Effector memory CD4-positive, alpha-beta T cell (primary cell): ENCODE measurements around the gene NXF1.
A peak's percentile ranks its signal among the peaks of the same experiment; 100 is the strongest.

Source experiments
- DNase-seq, 3 donors: peaks; one replicate each; pipeline ENCODE4 v3.0.0-alpha.2; 2020
- H3K27ac ChIP-seq: 2 replicates; pipeline ENCODE4 v1.7.0; 2013; ENCODE audit warnings: mild to moderate bottlenecking, low read length, moderate library complexity; ENCODE audit not compliant: insufficient read depth, poor library complexity, severe bottlenecking
- H3K27me3 ChIP-seq: replicated peaks from 2 replicates; pipeline ENCODE4 v1.7.0; 2013; ENCODE audit warnings: mild to moderate bottlenecking, low read length; ENCODE audit not compliant: insufficient read depth, control insufficient read depth, poor library complexity, severe bottlenecking
- H3K36me3 ChIP-seq: 2 replicates; pipeline ENCODE4 v1.7.0; 2013; ENCODE audit warnings: mild to moderate bottlenecking, low read length, moderate library complexity; ENCODE audit not compliant: control insufficient read depth, insufficient read depth
- H3K4me1 ChIP-seq: 2 replicates; pipeline ENCODE4 v1.7.0; 2013; ENCODE audit warnings: low read length, mild to moderate bottlenecking; ENCODE audit not compliant: control insufficient read depth, insufficient read depth, poor library complexity, severe bottlenecking
- H3K4me3 ChIP-seq: 2 replicates; pipeline ENCODE4 v1.7.0; 2013; ENCODE audit warnings: low read length, low read depth, mild to moderate bottlenecking; ENCODE audit not compliant: insufficient read depth, poor library complexity, severe bottlenecking
- H3K9me3 ChIP-seq: 2 replicates; pipeline ENCODE4 v1.7.0; 2013; ENCODE audit warnings: mild to moderate bottlenecking, low read length, moderate library complexity; ENCODE audit not compliant: control insufficient read depth

Gene NXF1

DNA sequence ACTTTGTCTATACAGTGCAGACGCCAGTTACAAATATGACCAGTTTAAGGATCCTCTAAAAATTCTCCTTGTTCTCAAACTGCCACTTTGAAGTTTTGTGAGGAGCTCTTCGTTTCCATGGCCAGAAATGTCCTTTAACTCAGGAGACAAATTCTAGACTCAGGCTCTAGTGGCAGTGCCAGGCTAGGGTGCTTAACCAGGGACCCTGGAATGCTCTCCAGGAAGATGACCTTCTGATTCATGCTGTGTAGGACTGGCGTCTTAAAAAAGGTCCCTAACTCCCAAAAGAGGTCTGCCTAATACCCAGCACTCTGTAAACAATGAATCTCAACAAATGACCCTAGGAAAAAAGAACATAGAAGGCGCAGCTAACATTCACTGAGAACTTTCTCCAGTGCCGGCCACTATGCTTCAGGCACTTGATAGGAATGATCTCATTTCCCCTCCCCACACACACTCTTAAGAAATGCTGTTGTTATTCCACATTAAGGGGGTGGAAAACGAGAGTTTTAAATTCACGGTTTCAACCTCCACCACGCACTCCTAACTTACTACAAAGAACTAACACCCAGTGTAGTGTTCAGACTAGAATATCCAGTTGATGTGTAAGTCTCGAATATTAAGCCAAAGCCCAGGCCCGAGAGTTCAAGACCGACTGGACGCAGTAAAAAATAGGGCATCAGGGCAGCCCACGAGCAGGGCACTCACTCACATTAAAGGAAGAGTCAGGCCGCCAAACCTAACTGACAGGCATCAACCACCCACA lies 747 bp downstream of the NXF1 start:
- no peak for DNase-seq
- peaks cover 41% of the 10 kb centered on the region for H3K36me3 ChIP-seq
- H3K27ac ChIP-seq, result peak overlapping the region; percentile 81
- H3K27me3 ChIP-seq, result no peaks in the 10 kb centered on the region
- H3K4me1 ChIP-seq, result peaks cover 15% of the 10 kb centered on the region
- H3K4me3 ChIP-seq, result peak overlapping the region; percentile 63
- no peaks in the 10 kb centered on the region for H3K9me3 ChIP-seq

DNA sequence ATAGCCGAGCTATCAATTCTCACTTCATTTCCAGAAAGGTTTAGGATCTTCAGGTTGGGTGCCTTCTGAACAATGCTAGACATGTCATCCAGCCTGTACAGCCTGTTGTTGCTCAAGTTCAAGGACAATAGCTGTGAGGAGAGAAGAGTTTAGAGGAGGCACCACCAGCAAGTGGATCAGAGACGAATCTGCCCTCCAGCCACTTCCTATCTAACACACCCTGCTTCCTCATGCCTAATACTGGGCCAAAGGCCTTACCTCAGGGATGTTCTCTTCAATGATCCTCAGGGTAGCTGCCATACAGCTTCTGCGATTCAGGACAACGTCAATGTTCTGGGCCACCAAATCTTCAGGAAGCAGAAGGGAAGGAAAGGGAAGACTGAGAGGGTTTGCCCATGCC lies 4.2 kb downstream of the NXF1 start:
- Histone ChIP-seq H3K4me1 (peaks cover 12% of the 10 kb centered on the region), H3K4me3 (no peak overlapping the region), H3K9me3 (no peaks in the 10 kb centered on the region), H3K27ac (no peak overlapping the region), H3K27me3 (no peaks in the 10 kb centered on the region), H3K36me3 (peaks cover 72% of the 10 kb centered on the region)
- no peak for DNase-seq

DNA sequence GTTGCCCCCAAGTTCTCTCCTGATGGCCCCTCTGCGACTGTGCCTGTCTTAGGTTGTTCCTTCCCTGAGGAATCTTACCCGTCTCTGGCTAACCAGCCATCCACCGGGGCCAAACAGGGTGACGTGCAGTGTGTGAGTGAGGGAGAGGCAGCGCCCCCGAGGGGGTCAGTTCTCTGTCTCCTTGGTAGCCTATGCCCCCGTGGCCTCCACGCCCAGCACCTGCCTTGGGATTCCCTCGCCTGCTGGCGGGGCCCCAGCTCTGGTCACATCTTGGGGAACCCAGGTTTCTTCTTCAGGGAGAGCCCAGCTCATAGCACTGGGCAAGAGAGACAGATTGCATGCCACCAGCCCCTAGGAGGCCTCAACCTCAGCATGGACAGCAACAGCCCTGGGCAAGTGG lies 5.8 kb downstream of the NXF1 start:
- Histone ChIP-seq H3K27me3 (no peaks in the 10 kb centered on the region), H3K36me3 (peaks cover 87% of the 10 kb centered on the region), H3K27ac (no peak overlapping the region), H3K4me3 (no peak overlapping the region), H3K4me1 (peaks cover 8% of the 10 kb centered on the region), H3K9me3 (no peaks in the 10 kb centered on the region)
- DNase-seq, result no peak

- H3K4me3 ChIP-seq, result no peak overlapping the region
- DNase-seq, result no peak
- H3K27me3 ChIP-seq, result no peaks in the 10 kb centered on the region
- H3K27ac ChIP-seq, result no peak overlapping the region
- H3K9me3 ChIP-seq, result no peaks in the 10 kb centered on the region
- H3K36me3 ChIP-seq, result peaks cover 71% of the 10 kb centered on the region
- peaks cover 11% of the 10 kb centered on the region for H3K4me1 ChIP-seq
These were observed 9.0 kb downstream of the NXF1 start for GRCh38 chr11:62796281-62796680.

GRCh38 chr11:62794201-62794775 lies 11.0 kb downstream of the NXF1 start:
- peaks cover 60% of the 10 kb centered on the region for H3K36me3 ChIP-seq
- no peak for DNase-seq
- H3K9me3 ChIP-seq, result no peaks in the 10 kb centered on the region

DNA sequence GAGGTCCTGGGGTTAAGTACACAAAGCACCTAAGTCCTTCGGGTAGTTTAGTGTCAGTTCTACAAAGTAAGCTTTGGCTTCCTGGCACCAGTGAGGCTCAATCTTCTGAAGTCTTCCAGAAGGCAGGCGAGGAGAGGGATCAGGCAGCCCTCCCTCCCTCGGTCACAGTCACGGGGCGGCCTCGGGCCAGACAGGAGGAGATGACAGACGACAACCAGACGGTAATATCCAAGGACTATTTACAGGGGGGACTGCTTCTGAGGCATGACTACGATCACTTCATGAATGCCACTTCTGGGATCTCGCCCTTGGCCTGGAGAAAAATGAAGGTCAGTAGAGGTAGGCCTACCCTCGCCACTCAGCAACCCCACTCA lies 13.1 kb downstream of the NXF1 start:
- Histone ChIP-seq H3K27ac (peak overlapping the region; percentile 80), H3K4me3 (peak overlapping the region; percentile 90)

More at GRCh38 chr11:62794201-62794775, 11.0 kb downstream of the NXF1 start:
- Histone ChIP-seq H3K4me1 (peaks cover 26% of the 10 kb centered on the region), H3K4me3 (no peak overlapping the region), H3K27ac (no peak overlapping the region), H3K27me3 (no peaks in the 10 kb centered on the region)

DNA sequence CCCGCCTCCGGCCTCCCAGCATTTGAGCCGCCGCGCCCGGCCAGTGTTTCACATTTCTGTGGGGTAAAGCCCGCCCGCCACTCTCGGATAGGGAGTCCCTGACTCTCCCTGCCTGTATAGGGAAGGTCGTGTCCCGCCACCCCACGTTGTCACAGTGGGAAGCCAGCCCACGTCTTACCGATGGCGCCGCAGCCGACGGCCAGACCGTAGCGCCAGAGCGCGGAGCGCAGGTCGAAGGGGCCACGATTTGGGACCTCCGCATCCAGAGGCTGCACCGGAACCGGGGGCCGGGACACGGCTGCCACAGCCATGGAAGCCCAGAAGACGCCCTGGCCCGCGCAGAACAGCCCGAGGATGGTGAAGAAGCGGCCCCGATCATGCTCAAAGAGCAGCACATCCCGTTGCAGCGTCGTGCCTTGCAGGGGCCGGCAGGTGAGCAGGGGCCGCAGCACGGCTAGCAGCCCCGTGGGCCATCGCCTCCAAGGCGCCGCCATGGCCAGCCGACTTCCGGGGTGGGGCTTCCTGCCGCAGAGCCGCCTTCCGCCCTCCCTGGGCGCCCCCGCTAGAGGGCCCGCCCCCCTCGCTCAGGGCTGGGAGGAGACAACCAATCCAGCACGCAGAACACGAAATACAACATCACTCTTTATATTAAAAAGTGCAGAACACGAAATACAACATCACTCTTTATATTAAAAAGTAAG lies 13.6 kb downstream of the NXF1 start, which contains the start of gene TMEM223:
TSS of gene TMEM223 (minus strand) at position 506 of the 701 bp plus-strand sequence. CDS start at position 494, 12 bp downstream.
- Histone ChIP-seq H3K27me3 (no peaks in the 10 kb centered on the region), H3K4me1 (peaks cover 31% of the 10 kb centered on the region), H3K36me3 (peaks cover 36% of the 10 kb centered on the region), H3K27ac (peak within 1 kb of the TSS; percentile 80), H3K4me3 (peak within 1 kb of the TSS; percentile 90), H3K9me3 (no peaks in the 10 kb centered on the region)
- DNase-seq, result peak; percentile 77 to 86 (median 83)

More for the DNA sequence above, 13.1 kb downstream of the NXF1 start:
- Histone ChIP-seq H3K36me3 (peaks cover 41% of the 10 kb centered on the region), H3K9me3 (no peaks in the 10 kb centered on the region), H3K27me3 (no peaks in the 10 kb centered on the region), H3K4me1 (peaks cover 31% of the 10 kb centered on the region)
- DNase-seq, result no peak

GRCh38 chr11:62789576-62789975 lies 15.7 kb downstream of the NXF1 start:
- no peaks in the 10 kb centered on the region for H3K27me3 ChIP-seq
- peaks cover 37% of the 10 kb centered on the region for H3K4me1 ChIP-seq
- no peak overlapping the region for H3K27ac ChIP-seq
- no peak overlapping the region for H3K4me3 ChIP-seq
- DNase-seq, result no peak
- H3K9me3 ChIP-seq, result no peaks in the 10 kb centered on the region
- peaks cover 17% of the 10 kb centered on the region for H3K36me3 ChIP-seq

DNA sequence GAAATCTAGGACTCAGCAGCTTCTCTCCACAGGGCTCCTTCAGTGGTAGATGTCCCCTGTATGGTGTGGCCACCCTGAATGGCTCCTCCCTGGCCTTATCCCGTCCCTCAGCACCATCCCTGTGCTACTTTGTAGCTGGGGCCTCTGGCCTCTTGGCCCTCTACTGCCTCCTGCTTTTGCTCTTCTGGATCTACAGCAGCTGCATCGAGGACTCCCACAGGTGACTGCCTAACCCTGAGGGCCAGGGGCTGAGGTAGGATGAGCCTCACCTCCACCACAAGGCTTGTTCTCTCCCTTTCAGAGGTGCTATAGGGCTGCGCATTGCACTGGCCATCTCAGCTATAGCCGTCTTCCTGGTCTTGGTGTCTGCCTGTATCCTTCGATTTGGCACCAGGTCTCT lies 16.2 kb downstream of the NXF1 start:
- Histone ChIP-seq H3K27me3 (no peaks in the 10 kb centered on the region), H3K36me3 (peaks cover 11% of the 10 kb centered on the region), H3K4me1 (peaks cover 37% of the 10 kb centered on the region), H3K9me3 (no peaks in the 10 kb centered on the region), H3K27ac (no peak overlapping the region), H3K4me3 (no peak overlapping the region)
- DNase-seq, result no peak
